HG03097 (cell line): Measurements from ENCODE around the gene EPN3.
A peak's percentile ranks its signal among the peaks of the same experiment; 100 is the strongest.

Experiments used
- ATAC-seq: cut with Tn5 transposase; IDR thresholded peaks from one replicate; pipeline ENCODE4 v1.9.1; 2021; ENCODE audit not compliant: unreplicated experiment, low FRiP score

EPN3 gene

DNA sequence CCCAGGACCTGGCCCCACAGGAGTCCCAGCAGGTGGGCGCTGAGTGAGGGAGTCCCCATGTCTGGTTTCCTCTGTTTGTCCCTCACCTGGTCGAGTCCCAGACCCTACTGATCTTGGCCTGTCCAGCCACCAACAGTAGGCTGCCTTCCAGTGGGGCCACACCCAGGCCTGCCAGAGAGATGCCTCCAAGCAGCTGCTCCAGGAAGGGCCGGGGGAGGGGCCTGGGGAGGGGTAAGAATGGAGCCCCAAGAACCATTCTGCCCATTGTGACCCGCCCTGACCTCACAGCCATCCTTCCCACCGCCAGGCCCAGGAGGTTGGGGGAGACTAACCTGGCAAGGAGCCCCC is 15.2 kb downstream of the EPN3 start:
- no peak for ATAC-seq

- no peak for ATAC-seq
Measured at GRCh38 chr17:50548831-50549230, 16.3 kb downstream of the EPN3 start.

GRCh38 chr17:50549256-50549941 is 16.9 kb downstream of the EPN3 start:
- no peak for ATAC-seq

DNA sequence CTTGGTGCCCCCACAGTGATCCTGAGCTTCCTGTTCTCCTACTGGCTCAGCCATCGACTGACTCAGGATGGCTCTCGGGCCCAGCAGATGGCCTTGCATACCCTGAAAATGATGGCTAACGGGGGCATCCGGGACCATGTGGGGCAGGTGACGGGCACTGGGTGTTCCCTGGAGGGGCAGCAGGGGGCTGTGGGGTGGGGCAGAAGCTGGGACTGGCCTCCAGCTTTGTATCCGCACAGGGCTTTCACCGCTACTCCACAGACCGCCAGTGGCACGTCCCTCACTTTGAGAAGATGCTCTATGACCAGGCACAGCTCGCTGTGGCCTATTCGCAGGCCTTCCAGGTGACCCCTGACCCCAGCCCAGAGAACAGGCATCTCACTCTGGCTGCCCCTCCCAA is 17.4 kb downstream of the EPN3 start:
- no peak for ATAC-seq

DNA sequence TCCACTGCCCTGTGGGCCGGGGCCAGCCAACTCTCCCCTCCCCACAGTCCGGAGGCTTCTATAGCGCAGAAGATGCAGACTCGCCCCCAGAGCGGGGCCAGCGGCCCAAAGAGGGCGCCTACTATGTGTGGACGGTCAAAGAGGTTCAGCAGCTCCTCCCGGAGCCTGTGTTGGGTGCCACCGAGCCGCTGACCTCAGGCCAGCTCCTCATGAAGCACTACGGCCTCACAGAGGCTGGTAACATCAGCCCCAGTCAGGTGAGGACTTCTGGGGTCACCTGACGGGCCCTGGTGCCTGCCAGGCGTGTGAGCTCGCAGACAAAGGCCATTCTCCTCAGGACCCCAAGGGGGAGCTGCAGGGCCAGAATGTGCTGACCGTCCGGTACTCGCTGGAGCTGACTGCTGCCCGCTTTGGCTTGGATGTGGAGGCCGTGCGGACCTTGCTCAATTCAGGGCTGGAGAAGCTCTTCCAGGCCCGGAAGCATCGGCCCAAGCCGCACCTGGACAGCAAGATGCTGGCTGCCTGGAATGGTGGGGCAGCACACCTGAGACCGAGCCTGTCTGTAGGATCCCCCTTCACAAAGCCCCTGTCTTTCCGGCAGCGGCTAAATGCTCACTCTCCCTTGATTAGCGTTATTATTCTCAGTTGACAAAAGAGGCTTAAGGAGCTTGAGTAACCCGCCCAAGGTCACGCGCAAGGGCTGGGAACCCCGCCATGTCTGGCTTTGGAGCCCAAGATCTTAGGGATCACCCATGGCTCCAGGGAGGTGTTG is 18.3 kb downstream of the EPN3 start:
- no peak for ATAC-seq

GRCh38 chr17:50551433-50551815 is 18.9 kb downstream of the EPN3 start:
- no peak for ATAC-seq

GRCh38 chr17:50551884-50552283 is 19.3 kb downstream of the EPN3 start:
- no peak for ATAC-seq

DNA sequence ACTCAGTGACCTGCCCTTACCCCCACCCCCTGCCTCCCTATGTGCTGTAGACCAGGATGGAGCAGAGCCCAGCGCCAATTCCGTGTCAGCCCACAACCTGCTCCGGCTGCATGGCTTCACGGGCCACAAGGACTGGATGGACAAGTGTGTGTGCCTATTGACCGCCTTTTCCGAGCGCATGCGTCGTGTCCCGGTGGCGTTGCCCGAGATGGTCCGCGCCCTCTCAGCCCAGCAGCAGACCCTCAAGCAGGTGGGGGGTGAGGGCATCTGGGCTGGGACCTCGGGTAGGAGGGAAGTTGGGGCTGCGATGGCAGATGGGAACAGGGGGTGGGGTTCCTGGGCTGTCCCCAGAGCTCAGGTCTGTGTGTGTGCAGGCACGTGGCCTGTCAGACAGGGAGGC is 21.7 kb downstream of the EPN3 start:
- ATAC-seq = no peak

DNA sequence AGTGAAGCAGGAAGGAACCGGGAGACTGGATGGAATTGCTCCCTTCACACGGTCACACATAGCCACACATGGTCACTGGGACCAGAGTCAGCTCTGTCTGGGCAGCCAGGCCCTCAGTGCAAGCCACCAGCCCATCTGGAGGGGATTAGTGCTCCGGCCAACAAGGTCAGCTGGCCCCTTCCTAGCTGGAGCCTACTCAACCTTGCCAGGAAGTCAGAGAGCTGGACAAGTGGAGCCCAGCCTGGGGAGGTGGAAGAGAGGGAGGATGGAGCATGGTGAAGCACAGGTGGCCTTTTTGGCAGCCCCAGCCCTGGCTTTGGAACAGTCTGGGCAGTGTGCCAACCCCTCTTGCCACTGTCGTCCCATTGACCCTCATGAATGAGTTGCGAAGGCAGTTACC is 24.3 kb downstream of the EPN3 start:
- no peak for ATAC-seq

- no peak for ATAC-seq
Measured at GRCh38 chr17:50557630-50558029, 25.1 kb downstream of the EPN3 start.

GRCh38 chr17:50558091-50558490 is 25.6 kb downstream of the EPN3 start:
- ATAC-seq = no peak

DNA sequence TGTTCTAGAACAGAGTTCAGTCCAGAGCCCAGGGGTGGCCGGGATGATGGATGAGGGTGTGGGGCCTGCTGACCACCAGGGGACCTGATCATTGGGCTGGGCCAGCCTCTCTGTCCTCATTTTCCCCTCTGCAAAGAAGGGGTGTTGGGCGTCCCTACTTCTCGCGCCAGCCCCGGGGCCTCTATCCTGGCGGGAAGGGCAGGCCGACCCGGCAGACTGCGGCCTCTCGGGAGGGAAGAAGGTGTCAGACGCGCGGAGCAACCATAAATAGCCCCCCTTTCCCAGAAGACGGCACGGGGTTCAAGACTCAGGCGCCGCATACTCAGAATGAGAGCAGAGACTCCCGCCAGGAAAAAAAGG is 26.0 kb downstream of the EPN3 start:
- ATAC-seq = no peak

GRCh38 chr17:50558941-50559614 is 26.5 kb downstream of the EPN3 start:
- no peak for ATAC-seq

- ATAC-seq = no peak
Measured at GRCh38 chr17:50559674-50560184, 27.2 kb downstream of the EPN3 start.

GRCh38 chr17:50560185-50560824 is 27.8 kb downstream of the EPN3 start, which contains the start of gene CACNA1G:
Gene CACNA1G, plus strand, starts transcription at chr17:50560715. Its CDS starts 745 bp downstream, at chr17:50561460.
- ATAC-seq = peak; percentile 76

- ATAC-seq = no peak
Measured at GRCh38 chr17:50560931-50561745, 28.6 kb downstream of the EPN3 start.

GRCh38 chr17:50561746-50562141 is 29.2 kb downstream of the EPN3 start:
- no peak for ATAC-seq

DNA sequence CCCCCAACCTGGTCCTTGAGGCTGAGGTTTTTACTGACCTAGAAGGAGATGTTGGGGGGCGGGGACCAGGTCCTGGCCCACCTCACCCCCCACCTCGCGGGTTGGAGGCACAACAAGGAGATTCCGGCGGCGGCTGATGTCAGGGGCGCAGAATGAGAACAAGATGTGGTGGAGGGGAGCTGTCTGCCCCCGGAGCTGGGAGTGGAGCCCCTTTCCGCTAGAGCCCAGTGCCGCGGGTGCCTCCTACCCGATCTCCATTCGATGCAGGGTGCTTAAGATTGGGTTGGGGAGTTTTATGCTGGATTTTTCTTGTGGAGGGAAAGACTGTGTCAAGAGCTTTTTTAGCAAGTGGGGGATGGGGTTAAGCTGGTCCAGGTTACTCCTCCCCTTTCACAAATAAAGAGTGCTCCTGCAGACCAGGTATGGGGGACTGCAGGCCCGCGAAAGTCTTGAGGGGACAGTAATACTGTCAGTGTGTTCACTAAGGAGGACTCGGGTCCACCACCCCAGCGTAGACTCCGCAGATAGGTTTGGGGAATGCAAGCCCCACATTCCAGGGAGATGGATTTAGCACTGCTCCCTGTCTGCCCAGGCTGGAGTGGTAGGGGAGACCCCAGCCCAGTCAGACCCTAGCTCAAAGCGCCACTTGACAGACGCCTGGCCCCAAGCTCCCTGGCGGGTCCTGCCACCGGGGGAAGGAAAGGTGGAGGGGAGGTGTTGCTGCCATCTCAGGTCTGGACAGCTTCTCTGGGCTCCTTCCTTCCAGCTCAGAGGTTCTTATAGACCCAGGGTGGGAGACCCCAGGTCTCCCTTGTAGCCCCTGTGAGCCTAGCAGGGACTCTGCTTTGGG is 29.9 kb downstream of the EPN3 start:
- ATAC-seq = no peak

GRCh38 chr17:50563092-50563511 is 30.6 kb downstream of the EPN3 start:
- no peak for ATAC-seq
